Mucosa of gallbladder (tissue), 1 donor: Measurements from ENCODE around the gene TNFAIP3. TPM values are rescaled to one million over a fixed set of nuclear protein-coding genes. Genes with fewer than 3 reads are reported as not detected.
"Not testable (repeated sequence)": the region's sequence is repeated elsewhere in the genome, so short reads cannot be mapped to it uniquely, and the experiment has no call there.

Experiments
- DNase-seq: peaks from one replicate; pipeline ENCODE4 v3.0.0-alpha.2; 2020; ENCODE audit warnings: low spot score
- total RNA-seq: library from RNA; stranded (reverse); gene quantifications from one replicate; pipeline ENCODE4 v1.2.1, GENCODE V29; 2021
- donor health status: DM: no; HTN: no; CAD: no.

TNFAIP3 gene
- total RNA-seq, 1 donor from 2014 or later = 33.8 TPM

GRCh38 chr6:137878029-137878428, 11.0 kb downstream of the TNFAIP3 start:
- no peak for DNase-seq

GRCh38 chr6:137878486-137879285, 11.6 kb downstream of the TNFAIP3 start:
- no peak for DNase-seq

GRCh38 chr6:137879299-137879698, 12.2 kb downstream of the TNFAIP3 start:
- no peak for DNase-seq

- no peak for DNase-seq
Observed at GRCh38 chr6:137879885-137880745, 13.1 kb downstream of the TNFAIP3 start.

- DNase-seq = no peak
Observed at GRCh38 chr6:137880746-137881521, 13.9 kb downstream of the TNFAIP3 start.

GRCh38 chr6:137881522-137881886, 14.4 kb downstream of the TNFAIP3 start:
- DNase-seq = no peak

GRCh38 chr6:137882225-137882961, 15.3 kb downstream of the TNFAIP3 start:
- DNase-seq = no peak

GRCh38 chr6:137883400-137884148, 16.5 kb downstream of the TNFAIP3 start:
- DNase-seq = no peak

- no peak for DNase-seq
Observed at GRCh38 chr6:137884149-137884909, 17.3 kb downstream of the TNFAIP3 start.

GRCh38 chr6:137884910-137885229, 17.8 kb downstream of the TNFAIP3 start:
- DNase-seq = not testable (repeated sequence)

GRCh38 chr6:137886226-137886625, 19.2 kb downstream of the TNFAIP3 start:
- not testable (repeated sequence) for DNase-seq

- DNase-seq = no peak
Observed at GRCh38 chr6:137890983-137891537, 24.0 kb downstream of the TNFAIP3 start.

- no peak for DNase-seq
Observed at GRCh38 chr6:137892271-137892708, 25.2 kb downstream of the TNFAIP3 start.

- DNase-seq = no peak
Observed at GRCh38 chr6:137893181-137893580, 26.1 kb downstream of the TNFAIP3 start.

- DNase-seq = no peak
Observed at GRCh38 chr6:137893726-137894125, 26.7 kb downstream of the TNFAIP3 start.

- DNase-seq = not testable (repeated sequence)
Observed at GRCh38 chr6:137894378-137894777, 27.3 kb downstream of the TNFAIP3 start.

GRCh38 chr6:137894779-137895385, 27.8 kb downstream of the TNFAIP3 start:
- no peak for DNase-seq

- DNase-seq = no peak
Observed at GRCh38 chr6:137896647-137897046, 29.6 kb downstream of the TNFAIP3 start.

GRCh38 chr6:137900815-137901214, 33.8 kb downstream of the TNFAIP3 start:
- DNase-seq = no peak
